CD4-positive, alpha-beta T cell (primary cell): ENCODE measurements around the gene DAPK2. TPM values are rescaled to one million over a fixed set of nuclear protein-coding genes. Genes with fewer than 3 reads are reported as not detected.

Experiments
- ATAC-seq: fragments of 200-7000 bp; cut with Tn5 transposase; one replicate; pipeline ENCODE4 v1.10.0; 2022; ENCODE audit warnings: mild to moderate bottlenecking; ENCODE audit not compliant: poor library complexity
- CTCF ChIA-PET: fragments of 350-600 bp; sonication (Branson Sonifier 250); formaldehyde crosslinking; loops from one replicate; lab custom pipeline; 2021; ENCODE audit warnings: antibody characterized with exemption, inconsistent platforms; lab: Charles Lee
- POLR2A ChIA-PET: fragments of 350-600 bp; sonication (Branson Sonifier 250); formaldehyde crosslinking; loops from one replicate; lab custom pipeline; 2021; ENCODE audit warnings: antibody characterized with exemption, inconsistent platforms; lab: Charles Lee
- DNase-seq, 14 experiments: peaks; one replicate each; pipeline ENCODE4 v3.0.0-alpha.2; 2013 to 2020; ENCODE audit warnings: mixed read lengths in 2 of 14
- H3K27ac ChIP-seq, 2 donors: one replicate each; pipeline versions ENCODE4 v1.5.1 to v1.7.0; 2013; ENCODE audit warnings: low read length in 2 of 2, low read depth in 1 of 2, mild to moderate bottlenecking in 1 of 2
- H3K27me3 ChIP-seq, 2 experiments: 1 replicate in 1 of 2; 2 replicates in 1 of 2; pipeline versions ENCODE4 v1.6.1 to v1.7.0; 2013; ENCODE audit warnings: low read length in 2 of 2, control low read depth in 1 of 2, mild to moderate bottlenecking in 1 of 2, moderate library complexity in 1 of 2; ENCODE audit not compliant: insufficient read depth in 2 of 2, control insufficient read depth in 1 of 2
- H3K36me3 ChIP-seq: one replicate; pipeline ENCODE4 v1.6.1; 2013; ENCODE audit warnings: low read length, control low read depth; ENCODE audit not compliant: insufficient read depth
- H3K4me1 ChIP-seq: one replicate; pipeline ENCODE4 v1.6.1; 2013; ENCODE audit warnings: low read length, control low read depth; ENCODE audit not compliant: insufficient read depth
- H3K4me3 ChIP-seq: one replicate; pipeline ENCODE4 v1.5.1; 2013; ENCODE audit warnings: mild to moderate bottlenecking, low read length, moderate library complexity
- H3K9me3 ChIP-seq, 2 experiments: 1 replicate in 1 of 2; 2 replicates in 1 of 2; pipeline versions ENCODE4 v1.6.1 to v1.7.0; 2013; ENCODE audit warnings: low read length in 2 of 2, mild to moderate bottlenecking in 2 of 2, control low read depth in 1 of 2, moderate library complexity in 1 of 2; ENCODE audit not compliant: control insufficient read depth in 1 of 2, insufficient read depth in 1 of 2
- H3K27ac Mint-ChIP-seq: one replicate; pipeline ENCODE4 v1.8.0; 2020; ENCODE audit warnings: mixed read lengths
- H3K27me3 Mint-ChIP-seq: one replicate; pipeline ENCODE4 v1.8.0; 2021; ENCODE audit warnings: mixed read lengths
- H3K36me3 Mint-ChIP-seq: one replicate; pipeline ENCODE4 v1.8.0; 2021; ENCODE audit warnings: low read depth, mixed read lengths
- H3K4me1 Mint-ChIP-seq: one replicate; pipeline ENCODE4 v1.8.0; 2021; ENCODE audit warnings: low read depth, mixed read lengths
- H3K4me3 Mint-ChIP-seq: one replicate; pipeline ENCODE4 v1.8.0; 2020; ENCODE audit warnings: mild to moderate bottlenecking, mixed read lengths
- H3K9me3 Mint-ChIP-seq: one replicate; pipeline ENCODE4 v1.8.0; 2020; ENCODE audit warnings: mixed read lengths
- CTCF ChIP-seq: fragments of 200-600 bp; IDR thresholded peaks from one replicate; pipeline ENCODE4 v1.8.0; 2022; ENCODE audit warnings: antibody characterized with exemption, mild to moderate bottlenecking
- intact Hi-C, 2 experiments: fragments of 100-400 bp; cut with DNase I in 1 of 2; cut with micrococcal nuclease in 1 of 2; formaldehyde crosslinking; loops; one replicate each; pipeline versions ENCODE4 v1.15.1 to v1.9.0; 2023 to 2025; cut with DNase I, micrococcal nuclease
- microRNA-seq: library from miRNA; unstranded; fragments of <30 nt; microRNA quantifications from one replicate; pipeline ENCODE4 v1.2.0, GENCODE V29; 2021; ENCODE audit warnings: borderline microRNAs expressed, borderline replicate concordance
- total RNA-seq, 174 experiments: library from RNA in 2 of 174; stranded (reverse) in 2 of 174; gene quantifications; one replicate each; pipeline ENCODE4 v1.2.3 and lab custom pipeline; 2021 to 2026

DAPK2 gene
- total RNA-seq, 2 experiments from 2014 or later, result 1.3 to 1.6 TPM

GRCh38 chr15:63858881-63859280 is 187.4 kb downstream of the DAPK2 start:
- CTCF ChIA-PET, result no interaction called here
- Mint-ChIP-seq H3K36me3 (no peaks in the 10 kb centered on the region), H3K27me3 (no peaks in the 10 kb centered on the region), H3K9me3 (peaks cover 2% of the 10 kb centered on the region), H3K4me1 (peaks cover 74% of the 10 kb centered on the region), H3K27ac (peak overlapping the region; percentile 98), H3K4me3 (peak overlapping the region; percentile 30)
- POLR2A ChIA-PET, result interaction anchor here (1.2 to 3.9 kb wide), 8 partner anchors 9 to 41 kb away, joined by 3 to 38 read pairs (median 8); partner anchors contain the start of gene HERC1
- no peaks in the 10 kb centered on the region for H3K9me3 ChIP-seq
- ATAC-seq (no peak), DNase-seq (peak in 5 of 14 experiments; percentile 14 to 59 (median 28))
- no peak overlapping the region for H3K4me3 ChIP-seq
- peak overlapping the region; percentile 58 to 64 for H3K27ac ChIP-seq
- H3K36me3 ChIP-seq, result no peaks in the 10 kb centered on the region
- no peak for TF ChIP-seq CTCF
- intact Hi-C loops, result no loop called here
- H3K4me1 ChIP-seq, result peaks cover 32% of the 10 kb centered on the region
- no peaks in the 10 kb centered on the region for H3K27me3 ChIP-seq

GRCh38 chr15:63858448-63858847 is 187.8 kb downstream of the DAPK2 start:
- peaks cover 2% of the 10 kb centered on the region for H3K9me3 Mint-ChIP-seq
- H3K27me3 Mint-ChIP-seq, result no peaks in the 10 kb centered on the region
- CTCF ChIA-PET, result no interaction called here
- H3K36me3 ChIP-seq, result no peaks in the 10 kb centered on the region
- DNase-seq (no peak), ATAC-seq (no peak)
- POLR2A ChIA-PET, result interaction anchor here (1.2 to 3.9 kb wide), 7 partner anchors 9 to 41 kb away, joined by 3 to 38 read pairs (median 8); partner anchors contain the start of gene HERC1
- H3K27ac Mint-ChIP-seq, result peak overlapping the region; percentile 98
- no peak overlapping the region for H3K4me3 Mint-ChIP-seq
- no peaks in the 10 kb centered on the region for H3K9me3 ChIP-seq
- no peak overlapping the region for H3K4me3 ChIP-seq
- no peaks in the 10 kb centered on the region for H3K27me3 ChIP-seq
- TF ChIP-seq CTCF, result no peak
- no peaks in the 10 kb centered on the region for H3K36me3 Mint-ChIP-seq
- H3K27ac ChIP-seq, result peak overlapping the region in 1 of 2 donors; percentile 64
- peaks cover 73% of the 10 kb centered on the region for H3K4me1 Mint-ChIP-seq
- peaks cover 32% of the 10 kb centered on the region for H3K4me1 ChIP-seq
- intact Hi-C loops, result no loop called here

- Mint-ChIP-seq H3K36me3 (no peaks in the 10 kb centered on the region), H3K4me1 (peaks cover 68% of the 10 kb centered on the region), H3K9me3 (peaks cover 2% of the 10 kb centered on the region), H3K4me3 (no peak overlapping the region), H3K27ac (peak overlapping the region; percentile 98), H3K27me3 (no peaks in the 10 kb centered on the region)
- Histone ChIP-seq H3K27ac (no peak overlapping the region), H3K9me3 (no peaks in the 10 kb centered on the region), H3K4me3 (no peak overlapping the region), H3K27me3 (no peaks in the 10 kb centered on the region), H3K4me1 (peaks cover 32% of the 10 kb centered on the region), H3K36me3 (no peaks in the 10 kb centered on the region)
- ATAC-seq, result no peak
- no peak for DNase-seq
- CTCF ChIA-PET, result no interaction called here
- TF ChIP-seq CTCF, result no peak
- POLR2A ChIA-PET, result interaction anchor here (3.9 kb wide), 2 partner anchors 15 to 24 kb away, joined by 35 to 38 read pairs; partner anchors contain the start of gene HERC1
- intact Hi-C loops, result no loop called here
These were observed 188.8 kb downstream of the DAPK2 start for GRCh38 chr15:63857461-63857856.

Small RNAs within 50 kb of the gene (microRNA-seq; reads per million reads assigned to microRNA genes)
- gene MIR422A, result not detected

Other genes with a start within 250 kb of the DAPK2 start
- gene HERC1, start 212.5 kb downstream of the DAPK2 start, total RNA-seq, result 100 to 1,000 TPM; 400 to 406 TPM
- gene CIAO2A, start 47.4 kb upstream of the DAPK2 start, total RNA-seq, result 10 to 100 TPM; 10.9 to 12.2 TPM
- gene SNX1, start 49.5 kb upstream of the DAPK2 start, total RNA-seq, result 10 to 100 TPM; 57.0 to 61.1 TPM
- gene SNX22, start 105.2 kb upstream of the DAPK2 start, total RNA-seq, result under 1 TPM; 0.14 to 0.19 TPM
- gene PPIB, start 116.5 kb upstream of the DAPK2 start, total RNA-seq, result 100 to 1,000 TPM; 167 to 169 TPM